GM19372 (cell line): ENCODE measurements around the gene EVL.

Experiments
- ATAC-seq: cut with Tn5 transposase; IDR thresholded peaks from one replicate; pipeline ENCODE4 v1.9.1; 2021; ENCODE audit warnings: mild to moderate bottlenecking, low read depth, moderate library complexity; ENCODE audit not compliant: unreplicated experiment

Gene EVL

GRCh38 chr14:100080206-100080605 lies 15.0 kb downstream of the EVL start:
- no peak for ATAC-seq

GRCh38 chr14:100081997-100082625 lies 16.9 kb downstream of the EVL start:
- no peak for ATAC-seq

GRCh38 chr14:100082723-100083122 lies 17.5 kb downstream of the EVL start:
- ATAC-seq: no peak

- no peak for ATAC-seq
Measured at GRCh38 chr14:100083706-100084105, 18.5 kb downstream of the EVL start.

- no peak for ATAC-seq
Measured at GRCh38 chr14:100084591-100084990, 19.4 kb downstream of the EVL start.

GRCh38 chr14:100085462-100085861 lies 20.2 kb downstream of the EVL start:
- no peak for ATAC-seq

- ATAC-seq: no peak
Measured at GRCh38 chr14:100086361-100086760, 21.1 kb downstream of the EVL start.

GRCh38 chr14:100088226-100088625 lies 23.0 kb downstream of the EVL start:
- ATAC-seq: no peak

- ATAC-seq: no peak
Measured at GRCh38 chr14:100091386-100091785, 26.2 kb downstream of the EVL start.

GRCh38 chr14:100092832-100093231 lies 27.6 kb downstream of the EVL start:
- no peak for ATAC-seq

- no peak for ATAC-seq
Measured at GRCh38 chr14:100093319-100093718, 28.1 kb downstream of the EVL start.

- ATAC-seq: no peak
Measured at GRCh38 chr14:100096656-100097055, 31.4 kb downstream of the EVL start.

- no peak for ATAC-seq
Measured at GRCh38 chr14:100098171-100098570, 32.9 kb downstream of the EVL start.

GRCh38 chr14:100100032-100100703 lies 34.9 kb downstream of the EVL start:
- ATAC-seq: no peak

GRCh38 chr14:100102156-100102785 lies 37.0 kb downstream of the EVL start:
- ATAC-seq: no peak

- ATAC-seq: no peak
Measured at GRCh38 chr14:100103250-100104005, 38.2 kb downstream of the EVL start.

GRCh38 chr14:100104006-100104352 lies 38.8 kb downstream of the EVL start:
- no peak for ATAC-seq

GRCh38 chr14:100104523-100105300 lies 39.5 kb downstream of the EVL start:
- no peak for ATAC-seq

- no peak for ATAC-seq
Measured at GRCh38 chr14:100105357-100106169, 40.3 kb downstream of the EVL start.
